Endodermal cell (in vitro differentiated cells): ENCODE results near the gene CLBA1. TPM values are rescaled to one million over a fixed set of nuclear protein-coding genes. Genes with fewer than 3 reads are reported as not detected.

Experiments
- DNase-seq: peaks from one replicate; pipeline ENCODE4 v3.0.0-alpha.2; 2017
- H3K27ac ChIP-seq: 2 replicates; pipeline ENCODE4 v1.5.1; 2013; ENCODE audit warnings: mild to moderate bottlenecking, low read depth, low read length, moderate library complexity
- H3K27me3 ChIP-seq: 2 replicates; pipeline ENCODE4 v1.6.1; 2013; ENCODE audit warnings: mild to moderate bottlenecking, low read length, moderate library complexity; ENCODE audit not compliant: insufficient read depth, control insufficient read depth, poor library complexity, severe bottlenecking
- H3K36me3 ChIP-seq: 2 replicates; pipeline ENCODE4 v1.7.0; 2013; ENCODE audit warnings: mild to moderate bottlenecking, low read length, moderate library complexity; ENCODE audit not compliant: control insufficient read depth, insufficient read depth
- H3K4me1 ChIP-seq: one replicate; pipeline ENCODE4 v1.7.0; 2013; ENCODE audit warnings: low read length; ENCODE audit not compliant: control insufficient read depth, insufficient read depth
- H3K4me3 ChIP-seq: 2 replicates; pipeline ENCODE4 v1.5.1; 2013; ENCODE audit warnings: mild to moderate bottlenecking, low read length, moderate library complexity
- H3K9ac ChIP-seq: 2 replicates; pipeline ENCODE4 v1.6.1; 2013; ENCODE audit warnings: mild to moderate bottlenecking, low read length, moderate library complexity; ENCODE audit not compliant: poor library complexity, severe bottlenecking; ENCODE audit errors: extremely low read depth
- H3K9me3 ChIP-seq: 2 replicates; pipeline ENCODE4 v1.6.1; 2013; ENCODE audit warnings: mild to moderate bottlenecking, low read length, moderate library complexity; ENCODE audit not compliant: control insufficient read depth
- H3K27ac Mint-ChIP-seq: 2 replicates; pipeline ENCODE4 v1.8.0; 2020; ENCODE audit warnings: mixed read lengths
- H3K27me3 Mint-ChIP-seq: 2 replicates; pipeline ENCODE4 v1.8.0; 2021; ENCODE audit warnings: mild to moderate bottlenecking, mixed read lengths; ENCODE audit not compliant: insufficient read depth
- H3K36me3 Mint-ChIP-seq: 2 replicates; pipeline ENCODE4 v1.8.0; 2020; ENCODE audit warnings: low read depth, mixed read lengths
- H3K4me1 Mint-ChIP-seq: 2 replicates; pipeline ENCODE4 v1.8.0; 2020; ENCODE audit warnings: mixed read lengths
- H3K4me3 Mint-ChIP-seq: 2 replicates; pipeline ENCODE4 v1.8.0; 2020; ENCODE audit warnings: mild to moderate bottlenecking, moderate library complexity, mixed read lengths
- H3K9me3 Mint-ChIP-seq: 2 replicates; pipeline ENCODE4 v1.8.0; 2020; ENCODE audit warnings: mild to moderate bottlenecking, mixed read lengths
- CTCF ChIP-seq: fragments of 200-600 bp; sonication (generic); conservative IDR thresholded peaks from 2 replicates; pipeline ENCODE4 v1.5.0; 2021; ENCODE audit warnings: antibody characterized with exemption, mild to moderate bottlenecking
- WGBS, 2 experiments: methylation state at CpG; one replicate each; pipeline versions ENCODE4 v1.1.5 to v1.1.7; 2013; ENCODE audit warnings: missing lambda C conversion rate in 2 of 2, mixed read lengths in 1 of 2; ENCODE audit not compliant: insufficient coverage in 1 of 2, insufficient read length in 1 of 2; 5-methylcytosine and 5-hydroxymethylcytosine counted together
- total RNA-seq, 2 donors: library from RNA; stranded (reverse); fragmentation: NEBNext Ultra II Directional in 1 of 2; extraction: Animal tissue kit (Norgen Biotek cat#: 25700) in 1 of 2; gene quantifications; 2 replicates in 1 of 2; 3 replicates in 1 of 2; pipeline ENCODE4 v1.2.1, GENCODE V29; 2021

CLBA1 gene
- total RNA-seq, 2 donors from 2014 or later: 11.2 to 12.5 TPM

GRCh38 chr14:105015905-105016304, 30.3 kb downstream of the CLBA1 start:
- Histone ChIP-seq H3K27me3 (no peaks in the 10 kb centered on the region), H3K9me3 (no peaks in the 10 kb centered on the region), H3K27ac (no peak overlapping the region), H3K4me1 (peaks cover 10% of the 10 kb centered on the region), H3K9ac (no peak overlapping the region), H3K36me3 (peaks cover 38% of the 10 kb centered on the region), H3K4me3 (no peak overlapping the region)
- no peak overlapping the region for H3K4me3 Mint-ChIP-seq
- peaks cover 35% of the 10 kb centered on the region for H3K36me3 Mint-ChIP-seq
- no peaks in the 10 kb centered on the region for H3K9me3 Mint-ChIP-seq
- H3K27ac Mint-ChIP-seq: no peak overlapping the region
- H3K4me1 Mint-ChIP-seq: peaks cover 47% of the 10 kb centered on the region
- 94 to 98% methylated on average over 5 to 6 of the region's 6 CpGs for WGBS, 2 experiments
- TF ChIP-seq CTCF: no peak
- H3K27me3 Mint-ChIP-seq: no peaks in the 10 kb centered on the region
- no peak for DNase-seq

- no peaks in the 10 kb centered on the region for H3K27me3 ChIP-seq
- H3K4me3 ChIP-seq: no peak overlapping the region
- peaks cover 10% of the 10 kb centered on the region for H3K4me1 ChIP-seq
- Mint-ChIP-seq H3K4me3 (peak overlapping the region; percentile 93), H3K9me3 (no peaks in the 10 kb centered on the region), H3K36me3 (peaks cover 23% of the 10 kb centered on the region), H3K27me3 (no peaks in the 10 kb centered on the region), H3K4me1 (peaks cover 51% of the 10 kb centered on the region), H3K27ac (no peak overlapping the region)
- no peak for TF ChIP-seq CTCF
- DNase-seq: no peak
- peaks cover 21% of the 10 kb centered on the region for H3K36me3 ChIP-seq
- 82 to 92% methylated on average over 2 to 4 of the region's 4 CpGs for WGBS, 2 experiments
- H3K9me3 ChIP-seq: no peaks in the 10 kb centered on the region
- H3K9ac ChIP-seq: no peak overlapping the region
- H3K27ac ChIP-seq: no peak overlapping the region
These were observed 32.8 kb downstream of the CLBA1 start for GRCh38 chr14:105018414-105018813.

GRCh38 chr14:105019861-105020814, 34.5 kb downstream of the CLBA1 start:
- Mint-ChIP-seq H3K27me3 (no peaks in the 10 kb centered on the region), H3K36me3 (peaks cover 23% of the 10 kb centered on the region), H3K4me3 (peak overlapping the region; percentile 93), H3K4me1 (peaks cover 42% of the 10 kb centered on the region), H3K27ac (peak overlapping the region; percentile 84), H3K9me3 (no peaks in the 10 kb centered on the region)
- DNase-seq: peak; percentile 72
- Histone ChIP-seq H3K9me3 (no peaks in the 10 kb centered on the region), H3K36me3 (peaks cover 18% of the 10 kb centered on the region), H3K27me3 (no peaks in the 10 kb centered on the region), H3K4me1 (peaks cover 5% of the 10 kb centered on the region), H3K4me3 (peak overlapping the region; percentile 88), H3K9ac (peak overlapping the region; percentile 51), H3K27ac (peak overlapping the region; percentile 92)
- peak; percentile 49 for TF ChIP-seq CTCF
- 6 to 10% methylated on average over 36 to 75 of the region's 75 CpGs for WGBS, 2 experiments
